GM18507 (cell line): ENCODE data around the gene USP6.
A peak's percentile ranks its signal among the peaks of the same experiment; 100 is the strongest.
"Not testable (repeated sequence)": the region's sequence is repeated elsewhere in the genome, so short reads cannot be mapped to it uniquely, and the experiment has no call there.

Source experiments
- DNase-seq: peaks from one replicate; pipeline ENCODE4 v3.0.0; 2011; ENCODE audit warnings: low read depth; ENCODE audit not compliant: insufficient read length; ENCODE audit errors: extremely low spot score
- FAIRE-seq: peaks from 2 replicates; lab custom pipeline; 2011; peaks lifted over from hg19 to GRCh38; lab: Jason Lieb, UNC

Gene USP6

DNA sequence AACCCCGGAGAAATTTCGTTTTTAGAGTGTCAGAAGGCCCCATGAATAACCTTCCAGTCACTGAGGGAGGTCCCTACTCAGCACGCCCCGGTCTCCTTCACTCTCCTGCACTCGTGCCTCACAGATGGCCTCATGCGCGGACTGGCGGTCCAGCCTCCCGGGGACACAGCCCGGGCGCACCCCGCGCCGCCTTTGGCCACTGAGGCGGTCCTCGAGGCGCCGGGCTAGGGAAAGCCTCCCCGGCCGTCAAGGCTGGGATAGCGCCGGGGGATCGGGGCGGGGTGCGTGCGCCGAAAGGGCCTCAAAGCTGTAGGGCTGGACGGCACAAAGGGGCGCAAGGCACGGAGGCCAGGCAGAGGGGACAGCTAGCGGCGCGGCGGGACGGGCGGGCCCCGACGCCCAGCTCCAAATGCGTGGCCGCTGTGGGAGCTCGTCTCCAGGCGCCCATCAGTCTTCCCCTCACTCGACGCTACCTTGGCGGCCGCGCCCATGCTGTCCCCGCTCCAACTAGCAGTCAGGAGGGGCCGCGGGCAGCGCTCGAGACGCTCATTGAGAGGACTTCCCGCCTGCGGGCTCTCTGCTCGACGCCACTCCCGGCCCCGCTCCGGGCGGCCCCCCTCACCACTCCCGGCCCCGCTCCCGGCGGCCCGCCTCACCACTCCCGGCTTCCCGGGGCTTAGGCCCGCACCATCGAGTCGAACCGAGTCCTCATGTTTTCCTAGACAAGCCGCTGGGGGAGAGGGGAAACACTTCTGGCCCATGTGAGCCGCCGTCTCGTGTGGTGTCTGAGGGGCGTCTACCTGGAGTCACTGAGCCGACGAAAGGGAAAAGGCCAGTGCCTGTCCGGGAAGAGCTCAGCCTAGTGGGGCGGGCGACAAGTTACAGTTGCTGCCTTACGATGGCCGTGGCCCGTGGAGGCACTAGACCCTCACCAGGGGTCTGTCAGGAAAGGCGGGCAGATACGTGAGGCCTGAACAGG lies at the start of gene USP6:
Gene USP6 (plus strand): TSS at position 360 of the 979 bp plus-strand sequence. CDS start 14,336 bp downstream, outside the sequence.
- no peak for FAIRE-seq
- no peak for DNase-seq

GRCh38 chr17:5068236-5068635 lies 47.6 kb upstream of the USP6 start:
- DNase-seq (no peak), FAIRE-seq (no peak)

DNA sequence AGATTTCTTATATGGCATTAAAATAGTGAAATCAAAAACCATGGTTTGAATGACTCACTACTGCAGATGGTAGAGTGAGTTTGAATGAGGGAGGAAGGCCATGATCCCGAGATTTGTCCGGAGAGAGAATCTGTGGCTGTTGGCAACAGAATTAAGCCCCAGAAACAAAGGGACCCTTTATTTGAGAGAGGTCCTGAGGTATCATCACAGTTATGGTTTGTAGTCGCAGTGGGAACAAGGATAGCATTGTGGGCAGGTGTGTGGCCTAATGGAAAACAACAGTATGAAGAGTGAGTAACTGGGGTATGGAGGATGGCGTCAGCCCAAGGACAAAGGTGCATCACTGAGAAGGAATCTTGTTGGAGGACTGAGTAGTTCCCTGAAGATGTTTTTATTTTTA lies 46.1 kb upstream of the USP6 start:
- FAIRE-seq (no peak), DNase-seq (no peak)

GRCh38 chr17:5075472-5075871 lies 40.4 kb upstream of the USP6 start:
- not testable (repeated sequence) for DNase-seq, FAIRE-seq

- not testable (repeated sequence) for FAIRE-seq, DNase-seq
Observed at GRCh38 chr17:5077275-5077674, 38.6 kb upstream of the USP6 start.

DNA sequence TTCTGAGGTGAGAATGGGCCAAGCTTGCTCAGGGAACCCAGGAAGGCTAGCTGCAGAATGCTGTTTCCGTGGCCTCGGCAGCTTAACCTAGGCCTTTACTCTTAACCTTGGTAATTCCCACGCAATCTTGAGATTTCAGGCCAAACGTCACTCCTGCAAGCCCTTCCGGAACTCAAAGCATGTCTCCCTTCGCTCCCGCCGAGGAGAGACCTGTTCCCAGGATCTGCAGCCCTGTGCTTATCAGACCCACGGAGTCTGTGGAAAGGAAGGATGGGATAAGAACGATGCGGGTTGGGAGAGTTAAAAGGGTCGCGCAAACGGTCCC lies 38.1 kb upstream of the USP6 start:
- DNase-seq = no peak
- no peak for FAIRE-seq

DNA sequence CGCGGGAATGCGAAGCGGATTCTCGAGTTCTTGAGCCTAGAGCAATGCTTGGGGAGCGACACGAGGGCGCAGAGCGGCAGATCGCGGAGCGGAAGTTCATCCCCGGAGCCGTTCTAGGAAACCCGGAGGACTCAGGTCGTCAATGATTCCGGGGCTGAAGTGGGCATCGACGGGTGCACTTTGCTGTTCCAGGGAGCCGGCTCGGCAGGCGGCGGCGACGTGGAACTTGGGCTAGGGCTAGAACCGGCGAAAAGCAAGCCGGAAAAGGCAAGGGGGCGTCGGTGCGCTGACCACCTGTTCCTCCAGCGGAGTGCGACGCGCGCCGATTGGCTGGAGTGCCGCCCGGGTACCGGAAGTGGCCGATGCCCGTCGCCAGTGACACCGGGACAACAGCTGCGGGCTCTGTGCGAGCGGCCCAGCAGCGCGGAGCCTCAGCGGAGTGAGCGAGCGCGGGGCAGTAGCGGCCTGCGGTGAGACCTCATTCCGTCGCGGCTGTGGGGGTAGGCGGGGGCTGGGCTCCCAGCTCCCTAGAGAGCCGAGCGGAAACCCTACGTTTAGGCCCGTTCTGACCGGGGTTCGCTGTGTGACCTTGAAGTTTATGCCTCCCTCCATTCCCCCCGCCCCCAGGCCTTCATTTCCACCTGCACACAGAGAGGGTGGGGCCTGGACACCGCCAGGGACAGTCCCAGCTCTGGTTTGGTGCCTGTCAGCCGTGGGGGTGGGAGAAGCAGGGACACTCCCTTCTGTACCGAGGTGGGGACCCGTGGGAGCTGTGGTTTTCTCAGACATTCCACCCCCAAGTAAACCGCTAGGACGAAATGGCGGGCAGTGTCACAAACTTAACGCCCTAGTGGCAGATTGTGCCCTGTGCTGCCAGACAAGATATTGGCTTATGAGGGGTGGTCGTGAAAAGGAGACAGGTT lies 37.5 kb upstream of the USP6 start, which contains the start of gene ZFP3:
Gene ZFP3 (plus strand): TSS at position 362 of the 923 bp plus-strand sequence. CDS start 13,038 bp downstream, outside the sequence.
- peak; percentile 90 for FAIRE-seq

GRCh38 chr17:5080591-5080990 lies 35.2 kb upstream of the USP6 start:
- DNase-seq (no peak), FAIRE-seq (no peak)

More for the DNA sequence above, 37.5 kb upstream of the USP6 start, which contains the start of gene ZFP3:
- peak; percentile 83 for DNase-seq

DNA sequence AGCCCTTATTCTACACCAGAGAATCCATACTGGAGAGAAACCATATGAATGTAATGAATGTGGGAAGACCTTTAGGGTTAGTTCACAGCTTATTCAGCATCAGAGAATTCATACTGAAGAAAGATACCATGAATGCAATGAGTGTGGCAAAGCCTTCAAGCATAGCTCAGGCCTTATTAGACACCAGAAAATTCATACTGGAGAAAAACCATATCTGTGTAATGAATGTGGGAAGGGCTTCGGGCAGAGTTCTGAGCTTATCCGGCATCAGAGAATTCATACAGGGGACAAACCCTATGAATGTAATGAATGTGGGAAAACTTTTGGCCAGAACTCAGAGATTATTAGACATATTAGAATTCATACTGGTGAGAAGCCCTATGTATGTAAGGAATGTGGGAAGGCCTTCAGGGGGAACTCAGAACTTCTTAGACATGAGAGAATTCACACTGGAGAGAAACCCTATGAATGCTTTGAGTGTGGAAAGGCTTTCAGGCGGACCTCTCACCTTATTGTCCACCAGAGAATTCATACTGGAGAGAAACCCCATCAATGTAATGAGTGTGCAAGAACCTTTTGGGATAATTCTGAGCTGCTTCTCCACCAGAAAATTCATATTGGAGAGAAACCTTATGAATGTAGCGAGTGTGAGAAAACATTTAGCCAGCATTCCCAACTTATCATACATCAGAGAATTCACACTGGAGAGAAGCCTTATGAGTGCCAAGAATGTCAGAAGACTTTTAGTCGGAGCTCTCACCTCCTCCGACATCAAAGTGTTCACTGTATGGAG lies 23.4 kb upstream of the USP6 start:
- DNase-seq (no peak), FAIRE-seq (no peak)

- FAIRE-seq = no peak
- no peak for DNase-seq
Observed at GRCh38 chr17:5096731-5097100, 19.1 kb upstream of the USP6 start.

GRCh38 chr17:5097101-5097834 lies 18.6 kb upstream of the USP6 start:
- FAIRE-seq = no peak

DNA sequence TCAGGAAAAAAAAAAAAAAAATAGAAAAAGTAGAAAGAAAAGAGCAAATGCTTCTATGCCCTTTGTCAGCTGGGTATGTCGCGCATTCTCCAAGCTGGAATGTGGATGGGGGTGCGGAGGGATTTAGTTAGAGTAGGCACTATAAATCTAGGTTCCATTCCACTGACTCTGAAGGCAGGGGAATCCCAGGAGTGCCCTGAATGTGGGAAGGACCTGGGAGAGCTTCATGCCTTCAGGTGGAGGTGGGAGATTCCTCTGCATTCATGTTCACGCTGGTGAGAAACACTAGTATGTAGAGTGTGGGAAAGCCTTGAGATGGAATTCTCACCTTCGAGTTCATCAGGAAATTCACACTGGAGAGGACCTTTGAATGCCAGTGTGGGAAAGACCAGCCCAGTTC lies 16.6 kb upstream of the USP6 start:
- no peak for DNase-seq
- no peak for FAIRE-seq

More at GRCh38 chr17:5097101-5097834, 18.6 kb upstream of the USP6 start:
- no peak for DNase-seq

DNA sequence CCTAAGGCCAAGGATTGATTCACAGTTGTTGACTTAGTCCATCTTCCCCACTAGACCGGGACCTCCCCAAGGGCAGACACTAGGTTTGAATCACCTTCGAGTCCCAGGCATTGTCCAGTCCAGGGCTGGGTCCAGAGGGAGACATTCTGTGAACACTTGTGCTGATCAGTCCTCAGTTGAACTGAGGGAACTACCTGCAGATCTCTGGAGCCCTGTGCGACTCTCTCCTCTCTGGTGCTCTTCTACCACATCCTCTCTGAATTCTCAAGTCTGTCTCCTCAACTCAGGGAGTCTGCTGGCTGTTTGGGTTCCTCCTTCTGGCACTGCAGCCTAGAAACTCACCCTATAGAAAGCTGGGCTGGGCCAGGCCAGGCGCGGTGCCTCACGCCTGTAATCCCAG lies 15.0 kb upstream of the USP6 start:
- DNase-seq (no peak), FAIRE-seq (no peak)

GRCh38 chr17:5110816-5111215 lies 5.0 kb upstream of the USP6 start:
- peak; percentile 76 for FAIRE-seq
- DNase-seq = no peak

- FAIRE-seq (peak; percentile 96), DNase-seq (peak; percentile 90)
Observed at GRCh38 chr17:5111402-5112204, 4.2 kb upstream of the USP6 start, which contains the start of gene ZNF232. Gene ZNF232, minus strand, starts transcription at chr17:5111878. Its CDS starts 56 bp downstream, at chr17:5111822.

DNA sequence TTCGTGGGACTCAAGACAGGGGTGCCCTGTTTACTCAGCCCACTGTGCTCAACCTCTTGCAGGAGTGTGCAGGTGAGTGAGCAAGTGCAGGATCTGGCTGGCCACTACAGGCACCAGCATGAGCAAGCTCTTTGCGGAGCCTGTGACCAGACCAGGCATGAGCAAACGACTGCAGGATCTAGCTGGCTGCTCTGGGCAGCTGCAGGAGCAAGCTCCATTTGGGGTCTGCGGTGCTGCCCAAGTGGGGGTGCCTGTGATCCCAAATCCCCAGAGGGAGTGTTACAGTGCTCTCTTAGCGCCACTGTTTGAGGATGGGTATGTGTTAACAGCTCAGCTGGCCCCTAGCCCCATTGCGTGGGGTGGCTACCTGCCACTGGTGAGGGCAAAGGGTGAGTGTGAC lies 2.4 kb downstream of the USP6 start:
- DNase-seq = no peak
- FAIRE-seq = no peak

DNA sequence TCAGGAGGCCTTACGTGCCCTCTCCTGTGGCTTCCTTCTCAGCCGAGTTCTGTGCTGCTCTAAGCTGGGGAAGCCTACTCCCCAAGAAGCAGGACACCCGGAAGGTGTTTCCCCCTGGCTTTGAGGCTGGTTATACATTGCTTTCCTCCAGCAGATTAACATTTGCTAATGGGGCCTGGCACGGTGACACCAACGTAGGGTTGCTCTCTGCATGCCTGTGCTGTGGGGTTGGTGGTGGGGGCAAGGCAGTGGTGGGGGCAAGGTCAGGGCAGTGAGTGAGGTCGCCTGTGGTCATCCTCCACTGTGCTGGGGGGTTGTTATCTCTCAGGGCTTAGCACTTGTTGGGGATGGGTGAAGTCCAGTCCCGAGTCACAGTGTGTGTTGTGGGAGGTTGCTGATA lies 4.2 kb downstream of the USP6 start:
- FAIRE-seq = no peak
- DNase-seq = no peak
